KMS-11 (cell line): ENCODE data around the gene AGBL4.

ENCODE experiments used
- H2AFZ ChIP-seq: fragments of 200-600 bp; sonication (generic); 2 replicates; pipeline ENCODE4 v1.6.1; 2016; ENCODE audit warnings: antibody characterized with exemption, mixed run types, low read depth
- H3K27ac ChIP-seq: fragments of 200-600 bp; sonication (generic); 2 replicates; pipeline ENCODE4 v1.6.1; 2016; ENCODE audit warnings: mild to moderate bottlenecking, mixed run types
- H3K27me3 ChIP-seq: fragments of 200-600 bp; sonication (generic); 2 replicates; pipeline ENCODE4 v1.6.1; 2017; ENCODE audit warnings: mild to moderate bottlenecking, low read depth, mixed run types, moderate library complexity; ENCODE audit not compliant: insufficient read depth
- H3K36me3 ChIP-seq: fragments of 200-600 bp; sonication (generic); 2 replicates; pipeline ENCODE4 v1.6.1; 2017; ENCODE audit warnings: mild to moderate bottlenecking, mixed run types; ENCODE audit not compliant: insufficient read depth
- H3K4me1 ChIP-seq: fragments of 200-600 bp; sonication (generic); 2 replicates; pipeline ENCODE4 v1.6.1; 2016; ENCODE audit warnings: mild to moderate bottlenecking, low read depth, mixed run types; ENCODE audit not compliant: poor library complexity, severe bottlenecking
- H3K4me2 ChIP-seq: fragments of 200-600 bp; sonication (generic); 2 replicates; pipeline ENCODE4 v1.7.0; 2016; ENCODE audit warnings: mild to moderate bottlenecking, mixed run types
- H3K4me3 ChIP-seq: fragments of 200-600 bp; sonication (generic); IDR thresholded peaks from 2 replicates; pipeline ENCODE4 v1.6.1; 2017; ENCODE audit warnings: low read depth, low read length, mixed read lengths; ENCODE audit not compliant: insufficient read depth
- H3K79me2 ChIP-seq: fragments of 200-600 bp; sonication (generic); 2 replicates; pipeline ENCODE4 v1.6.1; 2016; ENCODE audit warnings: low read depth, mixed run types; ENCODE audit not compliant: insufficient read depth
- H3K9ac ChIP-seq: fragments of 200-600 bp; sonication (generic); 2 replicates; pipeline ENCODE4 v1.6.1; 2016; ENCODE audit warnings: mild to moderate bottlenecking, mixed run types
- H4K20me1 ChIP-seq: fragments of 200-600 bp; sonication (generic); 2 replicates; pipeline ENCODE4 v1.6.1; 2016; ENCODE audit warnings: mild to moderate bottlenecking, mixed run types; ENCODE audit not compliant: insufficient read depth
- CTCF ChIP-seq: fragments of 200-600 bp; sonication (generic); conservative IDR thresholded peaks from 2 replicates; pipeline ENCODE4 v1.6.1; 2017; ENCODE audit warnings: low read depth, mild to moderate bottlenecking, antibody characterized with exemption, low read length, moderate library complexity, mixed read lengths

AGBL4 gene

GRCh38 chr1:48687282-48688045 lies 1336.3 kb downstream of the AGBL4 start:
- no peak overlapping the region for H3K27ac ChIP-seq
- H3K4me3 ChIP-seq = no peak overlapping the region
- no peaks in the 10 kb centered on the region for H3K36me3 ChIP-seq
- no peak overlapping the region for H3K4me2 ChIP-seq
- H3K4me1 ChIP-seq = no peaks in the 10 kb centered on the region
- TF ChIP-seq CTCF = no peak
- no peaks in the 10 kb centered on the region for H3K79me2 ChIP-seq
- H4K20me1 ChIP-seq = no peaks in the 10 kb centered on the region
- no peak overlapping the region for H3K9ac ChIP-seq
- H3K27me3 ChIP-seq = no peaks in the 10 kb centered on the region
- no peak overlapping the region for H2AFZ ChIP-seq

GRCh38 chr1:48686159-48686558 lies 1337.6 kb downstream of the AGBL4 start:
- Histone ChIP-seq H3K27ac (no peak overlapping the region), H3K79me2 (no peaks in the 10 kb centered on the region), H3K9ac (no peak overlapping the region), H3K4me1 (no peaks in the 10 kb centered on the region), H4K20me1 (no peaks in the 10 kb centered on the region), H3K4me2 (no peak overlapping the region), H2AFZ (no peak overlapping the region), H3K36me3 (no peaks in the 10 kb centered on the region), H3K4me3 (no peak overlapping the region), H3K27me3 (no peaks in the 10 kb centered on the region)
- no peak for TF ChIP-seq CTCF

GRCh38 chr1:48684381-48684780 lies 1339.4 kb downstream of the AGBL4 start:
- Histone ChIP-seq H4K20me1 (no peaks in the 10 kb centered on the region), H3K79me2 (no peaks in the 10 kb centered on the region), H3K36me3 (no peaks in the 10 kb centered on the region), H3K4me2 (no peak overlapping the region), H3K9ac (no peak overlapping the region), H2AFZ (no peak overlapping the region), H3K4me1 (no peaks in the 10 kb centered on the region), H3K27me3 (no peaks in the 10 kb centered on the region), H3K27ac (no peak overlapping the region), H3K4me3 (no peak overlapping the region)
- no peak for TF ChIP-seq CTCF

- no peak for TF ChIP-seq CTCF
- no peak overlapping the region for H3K4me3 ChIP-seq
- H3K9ac ChIP-seq = no peak overlapping the region
- H4K20me1 ChIP-seq = no peaks in the 10 kb centered on the region
- no peaks in the 10 kb centered on the region for H3K36me3 ChIP-seq
- H3K27ac ChIP-seq = no peak overlapping the region
- H3K27me3 ChIP-seq = no peaks in the 10 kb centered on the region
- H3K4me1 ChIP-seq = no peaks in the 10 kb centered on the region
- no peak overlapping the region for H3K4me2 ChIP-seq
- no peaks in the 10 kb centered on the region for H3K79me2 ChIP-seq
- no peak overlapping the region for H2AFZ ChIP-seq
These were observed 1339.9 kb downstream of the AGBL4 start for GRCh38 chr1:48683839-48684238.
